Measurements from ENCODE around the gene FABP6.

DNA sequence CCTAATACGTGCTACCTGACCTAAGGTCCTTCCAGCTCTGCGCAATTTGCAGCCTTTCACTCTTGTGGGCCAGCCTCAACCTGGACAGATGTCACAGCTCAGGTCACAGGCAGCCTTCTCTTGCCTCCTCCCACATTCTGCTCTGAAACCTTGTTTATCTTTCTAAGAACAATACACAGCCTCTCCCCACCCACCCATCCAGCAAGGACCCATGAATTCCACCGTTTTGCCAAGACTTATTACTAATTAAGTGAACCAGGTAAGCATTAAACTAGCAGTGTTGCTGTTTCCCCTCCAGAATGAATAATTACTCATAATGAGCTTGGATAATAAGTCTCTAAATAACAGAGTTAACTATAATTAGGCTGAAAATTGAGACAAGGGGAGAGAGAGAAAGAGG, 11.0 kb downstream of the FABP6 start:
- TF ChIP-seq ZNF565 (CRISPR knock-in tag; conservative IDR thresholded peaks at IDR 0.05; ENCODE audit: low read depth) (no peak), ZFP30 (CRISPR knock-in tag; IDR thresholded peaks at IDR 0.05) (no peak), CSDC2 (CRISPR knock-in tag; IDR thresholded peaks at IDR 0.05) (no peak)

All from SK-N-SH treated with all-trans-retinoic acid at 6 μM for 48 hours (cell line).